A673 (cell line): ENCODE measurements around the gene CFAP100.

Source experiments
- EZH2 ChIP-seq: fragments of 200-600 bp; sonication (generic); IDR thresholded peaks from 2 replicates; pipeline ENCODE4 v1.6.1; 2017; ENCODE audit warnings: borderline replicate concordance, low read depth, mild to moderate bottlenecking, mixed read lengths, antibody characterized with exemption, low read length; ENCODE audit not compliant: poor library complexity, severe bottlenecking
- TF ChIP-seq, protein P1 (sequence below): fragments of 300-800, 200-600 bp; sonication (generic); conservative IDR thresholded peaks from 2 replicates; pipeline ENCODE4 v1.5.1; 2017; ENCODE audit warnings: low read depth, mild to moderate bottlenecking, antibody characterized with exemption, low read length, moderate library complexity, mixed read lengths

GRCh38 chr3:126414406-126414805, 19.7 kb downstream of the CFAP100 start:
- TF ChIP-seq, protein P1, sequence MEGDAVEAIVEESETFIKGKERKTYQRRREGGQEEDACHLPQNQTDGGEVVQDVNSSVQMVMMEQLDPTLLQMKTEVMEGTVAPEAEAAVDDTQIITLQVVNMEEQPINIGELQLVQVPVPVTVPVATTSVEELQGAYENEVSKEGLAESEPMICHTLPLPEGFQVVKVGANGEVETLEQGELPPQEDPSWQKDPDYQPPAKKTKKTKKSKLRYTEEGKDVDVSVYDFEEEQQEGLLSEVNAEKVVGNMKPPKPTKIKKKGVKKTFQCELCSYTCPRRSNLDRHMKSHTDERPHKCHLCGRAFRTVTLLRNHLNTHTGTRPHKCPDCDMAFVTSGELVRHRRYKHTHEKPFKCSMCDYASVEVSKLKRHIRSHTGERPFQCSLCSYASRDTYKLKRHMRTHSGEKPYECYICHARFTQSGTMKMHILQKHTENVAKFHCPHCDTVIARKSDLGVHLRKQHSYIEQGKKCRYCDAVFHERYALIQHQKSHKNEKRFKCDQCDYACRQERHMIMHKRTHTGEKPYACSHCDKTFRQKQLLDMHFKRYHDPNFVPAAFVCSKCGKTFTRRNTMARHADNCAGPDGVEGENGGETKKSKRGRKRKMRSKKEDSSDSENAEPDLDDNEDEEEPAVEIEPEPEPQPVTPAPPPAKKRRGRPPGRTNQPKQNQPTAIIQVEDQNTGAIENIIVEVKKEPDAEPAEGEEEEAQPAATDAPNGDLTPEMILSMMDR, result no peak
- TF ChIP-seq EZH2, result no peak
